ENCODE data around the gene PCDH18.

GRCh38 chr4:137559801-137560200, 27.5 kb upstream of the PCDH18 start:
- TF ChIP-seq CTCF (IDR thresholded peaks at IDR 0.05; ENCODE audit: insufficient read depth, low read depth, low read length) = no peak
- TF ChIP-seq EZH2 (IDR thresholded peaks at IDR 0.05; ENCODE audit: insufficient read depth, low read length) = no peak

All from astrocyte (in vitro differentiated cells and primary cell).